Superior temporal gyrus (tissue), 1 donor: Measurements from ENCODE around the gene SETDB2.
A peak's percentile ranks its signal among the peaks of the same experiment; 100 is the strongest.
"Not testable (repeated sequence)": the region's sequence is repeated elsewhere in the genome, so short reads cannot be mapped to it uniquely, and the experiment has no call there.

Experiments used
- DNase-seq: peaks from one replicate; pipeline ENCODE4 v3.0.0-alpha.2; 2016; ENCODE audit errors: extremely low spot score

Gene SETDB2

GRCh38 chr13:49466292-49466838 is 22.3 kb downstream of the SETDB2 start:
- no peak for DNase-seq

DNA sequence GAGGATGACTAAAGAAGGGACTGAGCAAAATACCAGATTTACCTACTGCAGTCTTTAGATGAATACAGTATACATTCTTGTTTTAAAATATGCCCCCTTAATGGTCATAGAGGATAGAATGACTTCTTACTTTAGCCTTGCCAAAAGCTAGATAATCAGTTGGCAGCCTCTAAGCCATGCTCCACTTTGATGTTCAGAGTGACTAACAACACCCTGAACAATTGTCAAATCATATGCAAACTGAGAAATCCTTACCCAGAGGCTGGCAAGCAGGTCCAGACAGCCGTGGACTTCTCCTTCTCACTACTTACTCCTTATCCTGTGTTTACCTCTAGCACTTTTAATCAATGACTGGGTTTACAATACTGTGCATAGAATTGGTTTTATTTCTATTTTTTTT is 28.1 kb downstream of the SETDB2 start:
- no peak for DNase-seq

GRCh38 chr13:49476529-49476928 is 32.5 kb downstream of the SETDB2 start:
- DNase-seq, result no peak

- DNase-seq, result no peak
These were observed 37.7 kb downstream of the SETDB2 start for GRCh38 chr13:49481788-49482187.

DNA sequence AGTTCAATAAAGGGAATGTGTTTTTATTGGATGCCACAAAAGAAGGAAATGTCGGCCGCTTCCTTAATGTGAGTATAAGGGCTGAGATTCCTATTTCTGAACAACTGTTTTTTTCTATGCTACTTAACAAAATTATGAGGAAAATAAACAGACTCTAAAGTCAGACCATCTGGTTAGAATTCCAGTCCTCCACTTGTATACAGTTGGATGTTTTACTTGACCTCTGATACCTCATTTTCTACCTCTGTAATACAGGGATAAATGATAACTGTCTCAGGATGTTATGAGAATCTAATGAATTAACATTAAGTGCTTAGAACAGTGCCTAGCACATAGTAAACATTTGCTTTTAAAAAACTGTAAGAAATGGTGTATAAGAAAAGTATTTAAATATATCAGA is 44.5 kb downstream of the SETDB2 start:
- no peak for DNase-seq

DNA sequence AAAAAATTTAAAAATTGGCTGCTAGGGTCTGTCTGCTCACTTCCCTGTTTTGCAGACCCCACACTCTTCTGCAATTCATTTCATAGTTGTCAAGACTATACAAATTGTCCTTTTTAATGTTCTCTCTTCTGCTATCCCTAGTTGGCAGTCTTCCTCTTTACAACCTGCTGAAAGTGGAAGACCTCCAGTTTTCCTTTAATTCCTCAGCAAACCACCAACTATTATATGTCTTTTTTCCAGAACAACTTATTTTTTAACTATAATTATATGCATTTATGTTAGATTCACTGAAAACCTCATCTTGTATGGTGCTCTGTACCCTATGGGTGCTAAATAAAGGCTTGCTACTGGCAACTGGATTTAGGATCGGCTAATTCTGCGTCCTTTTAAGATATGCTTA is 50.6 kb downstream of the SETDB2 start:
- DNase-seq, result peak; percentile 17

- DNase-seq, result peak; percentile 68
These were observed 52.0 kb downstream of the SETDB2 start, which contains the start of gene PHF11 for GRCh38 chr13:49495783-49496762. TSS of gene PHF11 (plus strand) at chr13:49495953. CDS start at chr13:49496002, 49 bp downstream.

- DNase-seq, result not testable (repeated sequence)
These were observed 52.8 kb downstream of the SETDB2 start for GRCh38 chr13:49496837-49497236.

- no peak for DNase-seq
These were observed 53.2 kb downstream of the SETDB2 start for GRCh38 chr13:49497272-49497671.

DNA sequence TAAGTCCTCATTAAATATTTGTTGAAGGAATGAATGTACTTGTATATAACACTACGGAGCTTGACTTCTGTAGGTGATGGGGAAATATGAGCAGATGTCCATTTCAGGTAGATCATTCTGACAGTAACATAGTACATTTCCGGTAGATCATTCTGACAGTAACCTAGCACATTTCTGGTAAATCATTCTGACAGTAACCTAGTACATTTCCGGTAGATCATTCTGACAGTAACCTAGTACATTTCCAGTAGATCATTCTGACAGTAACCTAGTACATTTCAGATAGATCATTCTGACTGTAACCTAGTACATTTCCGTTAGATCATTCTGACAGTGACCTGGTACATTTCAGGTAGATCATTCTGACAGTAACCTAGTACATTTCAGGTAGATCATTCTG is 54.1 kb downstream of the SETDB2 start:
- DNase-seq, result no peak

- DNase-seq, result no peak
These were observed 56.0 kb downstream of the SETDB2 start for GRCh38 chr13:49499889-49500660.

- DNase-seq, result no peak
These were observed 58.9 kb downstream of the SETDB2 start for GRCh38 chr13:49502954-49503353.

GRCh38 chr13:49503951-49504350 is 59.9 kb downstream of the SETDB2 start:
- DNase-seq, result no peak

GRCh38 chr13:49512578-49512977 is 68.5 kb downstream of the SETDB2 start:
- DNase-seq, result no peak

GRCh38 chr13:49516467-49516866 is 72.4 kb downstream of the SETDB2 start:
- DNase-seq, result no peak

- DNase-seq, result peak; percentile 67
These were observed 73.4 kb downstream of the SETDB2 start for GRCh38 chr13:49517461-49517860.

GRCh38 chr13:49521224-49521623 is 77.2 kb downstream of the SETDB2 start:
- no peak for DNase-seq

DNA sequence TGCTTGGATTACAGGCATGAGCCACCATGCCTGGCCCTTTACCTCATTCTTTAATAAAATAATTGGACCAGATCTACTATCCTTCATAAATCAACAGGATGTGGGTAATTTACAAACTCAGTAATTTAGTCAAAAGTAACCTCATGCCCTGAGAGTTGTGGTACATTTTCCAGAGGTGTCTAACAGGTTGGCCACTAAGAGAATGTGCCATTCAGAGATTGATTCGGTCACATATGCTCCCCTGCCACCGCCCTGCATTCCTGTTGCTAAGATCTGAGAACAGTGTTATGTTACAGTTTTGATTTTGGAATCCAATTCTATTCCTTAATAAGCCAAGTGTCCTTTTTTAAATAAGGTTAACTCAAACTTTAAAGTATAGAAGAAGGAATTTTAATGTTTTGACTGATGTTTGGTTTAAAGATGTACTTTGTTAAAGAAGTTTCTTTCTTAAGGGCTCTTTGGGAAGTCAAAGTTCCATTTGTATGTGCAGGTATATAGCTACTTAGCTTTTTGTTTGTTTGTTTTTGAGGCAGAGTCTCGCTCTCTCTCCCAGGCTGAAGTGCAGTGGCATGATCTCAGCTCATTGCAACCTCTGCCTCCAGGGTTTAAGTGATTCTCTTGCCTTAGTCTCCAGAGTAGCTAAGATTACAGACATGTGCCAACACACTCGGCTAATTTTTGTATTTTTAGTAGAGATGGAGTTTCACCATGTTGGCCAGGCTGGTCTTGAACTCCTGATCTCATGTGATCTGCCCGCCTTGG is 80.8 kb downstream of the SETDB2 start:
- no peak for DNase-seq

DNA sequence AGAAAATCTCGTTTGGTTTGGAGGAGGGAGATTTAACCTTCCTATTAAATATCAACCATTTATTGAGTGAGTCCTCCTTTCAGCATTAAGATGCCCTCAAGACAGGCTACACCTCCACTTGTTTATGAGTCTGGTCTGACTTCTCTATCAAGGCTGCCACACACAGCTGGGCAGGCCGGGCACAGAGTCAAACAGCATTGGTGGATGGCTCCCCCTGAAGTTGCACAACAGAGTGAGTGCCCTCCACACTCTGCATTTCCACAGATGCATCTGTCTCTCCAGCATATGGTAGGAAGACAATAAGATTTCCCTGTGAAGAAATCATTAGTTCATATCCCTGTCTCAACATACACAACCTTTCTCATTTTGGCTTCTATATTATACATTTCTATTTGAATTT is 83.0 kb downstream of the SETDB2 start:
- no peak for DNase-seq

DNA sequence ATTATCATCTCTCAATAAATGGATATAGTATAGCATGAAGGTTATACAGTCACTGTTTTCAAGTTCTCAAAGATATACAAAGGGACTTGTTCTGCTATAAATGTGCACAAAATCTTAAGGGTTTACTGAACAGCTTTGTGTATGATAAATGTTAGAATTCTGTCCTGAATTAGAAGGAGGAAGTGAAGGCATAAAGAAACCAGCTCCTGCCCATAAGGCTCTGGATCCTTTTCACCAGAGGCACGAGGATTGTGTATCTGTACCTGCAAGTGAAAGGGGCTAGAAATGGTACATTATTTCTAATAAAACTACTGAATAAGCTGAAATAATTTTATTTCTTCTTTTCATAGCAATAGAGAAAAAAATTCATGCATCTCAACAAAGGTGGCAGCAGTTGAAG is 84.1 kb downstream of the SETDB2 start:
- DNase-seq, result no peak

DNA sequence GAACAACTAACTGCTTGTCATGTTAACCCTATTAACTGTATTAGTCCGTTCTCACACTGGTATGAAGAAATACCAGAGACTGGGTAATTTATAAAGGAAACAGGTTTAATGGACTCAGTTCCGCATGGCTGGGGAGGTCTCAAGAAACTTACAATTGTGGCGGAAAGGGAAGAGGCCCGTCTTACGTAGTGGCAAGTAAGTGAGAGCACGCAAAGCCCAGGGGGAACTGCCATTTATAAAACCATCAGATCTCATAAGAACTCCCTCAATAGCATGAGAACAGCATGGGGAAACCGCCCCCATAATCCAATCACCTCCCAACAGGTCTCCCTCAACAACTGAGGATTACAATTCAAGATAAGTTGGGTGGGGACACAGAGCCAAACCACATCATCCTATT is 86.4 kb downstream of the SETDB2 start:
- no peak for DNase-seq

DNA sequence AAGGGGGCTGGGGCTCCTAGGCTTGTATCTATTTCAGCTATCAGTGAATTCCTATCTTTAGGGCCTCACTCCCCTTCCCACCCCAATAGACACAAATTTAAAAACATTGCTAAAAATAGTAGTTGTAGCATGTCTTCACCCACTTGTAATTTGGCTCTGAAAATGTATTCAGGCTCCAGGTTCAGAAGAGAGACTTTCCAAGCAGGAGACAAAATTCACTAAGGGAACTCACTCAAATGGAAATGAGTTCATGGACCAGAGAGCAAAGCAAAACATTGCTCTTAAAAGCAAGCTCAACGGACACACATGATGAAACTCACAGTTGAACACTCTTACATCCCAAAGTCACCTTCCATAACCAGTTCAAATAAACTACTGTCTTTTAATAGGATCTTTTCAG is 88.5 kb downstream of the SETDB2 start:
- no peak for DNase-seq
